Measurements from ENCODE around the gene LTBP4. TPM values are rescaled to one million over a fixed set of nuclear protein-coding genes. Genes with fewer than 3 reads are reported as not detected.

Gene LTBP4
- total RNA-seq, 1 donor from 2014 or later, result 41.6 TPM

GRCh38 chr19:40609561-40610395 is 8.6 kb downstream of the LTBP4 start:
- ATAC-seq, result peak; percentile 78

GRCh38 chr19:40610396-40611064 is 9.4 kb downstream of the LTBP4 start:
- DNase-seq (ENCODE audit: low spot score) (no peak), ATAC-seq (peak; percentile 15)

More at GRCh38 chr19:40609561-40610395, 8.6 kb downstream of the LTBP4 start:
- DNase-seq (ENCODE audit: low spot score), result peak; percentile 88

- no peak for ATAC-seq
- DNase-seq (ENCODE audit: low spot score), result no peak
These were observed 9.9 kb downstream of the LTBP4 start for GRCh38 chr19:40611096-40611495.

- no peak for ATAC-seq
These were observed 10.9 kb downstream of the LTBP4 start for GRCh38 chr19:40611900-40612698.

GRCh38 chr19:40612831-40613689 is 11.9 kb downstream of the LTBP4 start:
- ATAC-seq (no peak), DNase-seq (ENCODE audit: low spot score) (no peak)

More at GRCh38 chr19:40611900-40612698, 10.9 kb downstream of the LTBP4 start:
- no peak for DNase-seq (ENCODE audit: low spot score)

- DNase-seq (ENCODE audit: low spot score), result no peak
- peak; percentile 20 for ATAC-seq
These were observed 12.8 kb downstream of the LTBP4 start for GRCh38 chr19:40613690-40614621.

- ATAC-seq (peak; percentile 21), DNase-seq (ENCODE audit: low spot score) (no peak)
These were observed 13.6 kb downstream of the LTBP4 start for GRCh38 chr19:40614622-40615411.

GRCh38 chr19:40616178-40616577 is 15.0 kb downstream of the LTBP4 start:
- no peak for DNase-seq (ENCODE audit: low spot score)
- ATAC-seq, result peak; percentile 31

GRCh38 chr19:40616941-40617340 is 15.8 kb downstream of the LTBP4 start:
- DNase-seq (ENCODE audit: low spot score) (no peak), ATAC-seq (no peak)

- ATAC-seq, result no peak
- DNase-seq (ENCODE audit: low spot score), result no peak
These were observed 16.8 kb downstream of the LTBP4 start for GRCh38 chr19:40617961-40618360.

GRCh38 chr19:40619333-40620160 is 18.4 kb downstream of the LTBP4 start:
- DNase-seq (ENCODE audit: low spot score) (no peak), ATAC-seq (no peak)

GRCh38 chr19:40620161-40620485 is 19.0 kb downstream of the LTBP4 start:
- DNase-seq (ENCODE audit: low spot score), result no peak
- no peak for ATAC-seq

- ATAC-seq, result no peak
- DNase-seq (ENCODE audit: low spot score), result no peak
These were observed 20.1 kb downstream of the LTBP4 start for GRCh38 chr19:40621283-40621682.

- no peak for ATAC-seq
These were observed 21.0 kb downstream of the LTBP4 start for GRCh38 chr19:40621966-40622772.

GRCh38 chr19:40622773-40623075 is 21.6 kb downstream of the LTBP4 start:
- ATAC-seq (no peak), DNase-seq (ENCODE audit: low spot score) (no peak)

More at GRCh38 chr19:40621966-40622772, 21.0 kb downstream of the LTBP4 start:
- no peak for DNase-seq (ENCODE audit: low spot score)

GRCh38 chr19:40623403-40624251 is 22.5 kb downstream of the LTBP4 start:
- ATAC-seq, result peak; percentile 72
- no peak for DNase-seq (ENCODE audit: low spot score)

Measured in left lobe of liver (tissue), 2 donors.